ENCODE results near the gene BEND5.
A peak's percentile ranks its signal among the peaks of the same experiment; 100 is the strongest.

Gene BEND5

DNA sequence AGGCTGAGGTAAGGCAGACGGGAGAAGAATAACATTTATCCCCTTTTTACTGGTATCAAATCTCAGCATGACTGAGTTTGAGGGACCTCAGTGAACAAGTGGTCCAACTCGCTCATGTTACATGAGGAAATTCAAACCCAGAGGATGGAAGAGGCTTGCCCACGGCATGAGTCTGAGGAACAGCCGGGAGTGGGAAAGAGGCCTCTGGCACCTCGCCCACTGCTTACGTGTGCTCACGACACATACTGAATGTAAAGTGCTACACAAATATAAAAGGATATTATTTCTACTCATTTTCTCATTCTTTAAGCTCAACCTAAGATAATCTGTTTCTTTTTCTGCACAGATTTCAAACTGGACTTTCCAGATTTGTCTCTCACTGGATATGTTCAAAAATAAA, 14.7 kb downstream of the BEND5 start:
- DNase-seq = peak; percentile 51

DNA sequence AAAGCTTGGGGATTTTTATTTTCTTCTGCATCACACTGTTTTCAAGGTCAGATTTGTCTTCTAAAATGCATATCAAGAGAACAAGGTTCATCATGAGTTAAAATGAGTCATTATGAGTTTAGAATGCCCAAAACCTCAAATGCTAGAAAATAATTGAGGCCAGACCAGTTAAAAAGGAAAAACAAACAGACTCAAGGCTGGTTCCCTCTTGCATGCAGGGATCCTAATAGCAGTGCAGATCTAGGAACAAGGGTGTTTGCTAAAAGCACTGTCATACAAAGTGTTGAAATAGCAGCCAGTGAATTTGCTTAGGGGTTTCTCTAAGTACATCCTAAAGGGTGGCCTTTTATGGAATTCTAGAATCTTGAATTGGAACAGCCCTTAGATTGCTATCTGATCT, 15.3 kb downstream of the BEND5 start:
- DNase-seq = no peak

DNA sequence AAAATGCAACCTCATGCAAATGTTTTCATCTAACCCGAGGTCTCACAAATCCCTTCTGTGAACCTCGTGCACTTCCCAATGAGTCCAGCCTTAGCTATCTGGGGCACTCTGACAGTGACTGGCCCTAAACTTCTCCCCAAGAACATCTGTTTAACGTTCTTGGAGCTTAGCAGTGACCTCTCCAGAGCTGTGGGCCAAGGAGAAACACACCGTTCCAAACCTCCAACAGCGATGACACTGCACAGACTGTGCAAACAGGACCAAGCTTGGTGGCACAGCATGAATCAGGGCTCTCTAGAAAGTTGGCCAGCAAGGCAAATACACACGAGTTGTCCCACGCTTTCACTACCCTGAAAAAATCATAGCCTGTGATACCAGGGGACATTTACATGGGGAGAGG, 15.8 kb downstream of the BEND5 start:
- no peak for DNase-seq

DNA sequence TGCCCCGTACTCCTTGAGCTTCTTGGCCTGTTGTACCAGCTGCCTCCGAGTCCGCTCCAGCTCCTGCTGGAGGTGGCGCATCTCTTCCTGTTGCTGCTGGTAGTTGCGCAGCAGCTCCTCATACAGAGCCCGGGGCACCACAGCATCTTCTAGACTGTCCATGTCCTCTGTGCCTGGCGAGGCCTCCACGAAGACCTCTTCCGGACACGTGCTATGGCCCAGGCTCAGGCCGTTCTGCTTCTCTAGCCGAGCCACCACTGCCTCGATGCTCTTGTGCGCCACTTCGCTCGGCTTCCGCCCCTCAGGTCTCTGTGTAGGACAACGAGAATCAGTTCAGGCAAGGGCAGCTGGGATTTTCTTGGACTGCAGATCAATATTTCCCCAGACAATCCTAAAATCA, 17.7 kb downstream of the BEND5 start:
- no peak for DNase-seq

DNA sequence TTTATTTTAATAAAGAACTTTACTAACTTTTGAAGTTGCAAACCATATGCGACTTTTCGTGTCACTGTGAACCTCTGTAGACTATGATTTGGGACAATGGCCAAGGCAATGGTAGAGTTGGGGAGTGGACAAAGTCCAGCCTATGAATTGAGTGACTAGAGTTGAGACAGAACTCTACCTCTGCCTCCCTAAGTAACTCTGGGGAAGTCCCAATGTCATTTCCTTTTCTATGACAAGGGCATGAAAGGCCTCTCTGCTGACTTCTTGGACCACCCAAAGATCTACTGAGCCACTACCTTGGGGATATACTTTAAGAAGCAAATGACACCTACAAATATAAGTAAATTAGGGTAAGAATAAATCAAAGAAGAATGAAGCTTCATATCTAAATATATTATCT, 19.3 kb downstream of the BEND5 start:
- DNase-seq = no peak

DNA sequence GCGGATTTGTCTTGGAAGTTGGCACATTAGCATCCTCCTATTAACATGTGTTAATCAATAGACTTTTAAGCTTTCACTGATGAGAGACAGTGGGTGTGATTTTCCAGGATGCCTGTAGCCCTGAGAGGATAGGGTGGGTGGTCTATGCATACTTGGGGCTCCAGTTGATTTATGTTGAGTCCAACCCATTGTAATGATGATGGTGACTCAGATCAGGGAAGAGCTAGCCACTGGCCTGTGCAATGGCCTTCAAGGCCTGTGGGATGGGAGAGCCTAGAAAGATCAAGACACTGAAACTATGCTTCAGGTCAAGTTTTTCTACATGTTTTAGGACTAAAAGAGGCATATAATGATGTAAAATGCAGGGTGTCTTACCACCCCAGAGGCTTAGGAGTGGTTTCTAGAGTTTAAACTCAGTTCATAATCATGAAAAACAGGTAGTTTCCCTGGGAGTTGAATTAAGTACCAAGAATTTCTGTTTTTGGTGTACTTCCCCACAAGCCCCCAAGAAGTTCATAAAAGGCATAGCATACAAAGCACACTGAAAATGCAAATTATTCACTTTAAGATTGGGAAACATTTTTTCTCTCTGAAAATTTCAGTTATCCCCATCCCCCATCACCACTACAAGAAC, 19.9 kb downstream of the BEND5 start:
- no peak for DNase-seq

DNA sequence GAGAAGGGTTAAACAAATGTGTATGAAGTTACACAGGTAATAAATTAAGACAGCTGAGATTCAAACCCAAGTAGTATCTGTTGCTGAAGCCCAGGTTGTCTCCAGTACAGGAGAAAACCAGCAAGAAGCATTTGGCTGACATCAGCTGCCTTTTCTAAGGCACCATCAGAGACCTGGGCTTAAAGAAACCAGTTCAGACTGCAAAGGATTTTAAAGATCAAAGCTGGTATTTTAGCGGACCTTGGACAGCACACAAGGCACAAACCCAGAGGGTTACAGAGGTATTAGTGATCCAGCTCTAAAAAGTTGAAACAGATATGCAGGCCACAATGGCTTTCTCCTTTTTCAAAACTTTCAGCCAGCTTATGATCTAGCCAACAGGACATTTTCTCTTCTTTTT, 23.4 kb downstream of the BEND5 start:
- DNase-seq = no peak

DNA sequence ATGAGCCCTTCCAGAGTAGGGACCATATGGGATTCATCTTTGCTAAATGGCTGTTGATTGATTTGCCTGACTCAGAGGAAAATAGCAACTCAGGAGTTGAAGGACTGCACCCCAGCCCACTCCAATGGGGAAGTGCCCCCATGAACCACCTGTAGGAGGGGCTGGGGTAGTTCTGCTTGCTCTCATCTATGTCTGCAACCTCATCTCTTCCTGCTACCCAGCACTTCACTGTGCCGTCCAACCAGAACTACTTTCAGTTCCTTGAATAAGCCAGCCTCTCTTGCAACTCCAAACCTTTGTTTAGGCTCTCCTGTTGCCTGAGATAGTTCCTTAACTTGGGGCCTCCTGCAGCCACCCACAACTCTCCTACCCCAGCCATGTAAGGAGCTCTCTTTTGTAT, 26.6 kb downstream of the BEND5 start:
- no peak for DNase-seq

DNA sequence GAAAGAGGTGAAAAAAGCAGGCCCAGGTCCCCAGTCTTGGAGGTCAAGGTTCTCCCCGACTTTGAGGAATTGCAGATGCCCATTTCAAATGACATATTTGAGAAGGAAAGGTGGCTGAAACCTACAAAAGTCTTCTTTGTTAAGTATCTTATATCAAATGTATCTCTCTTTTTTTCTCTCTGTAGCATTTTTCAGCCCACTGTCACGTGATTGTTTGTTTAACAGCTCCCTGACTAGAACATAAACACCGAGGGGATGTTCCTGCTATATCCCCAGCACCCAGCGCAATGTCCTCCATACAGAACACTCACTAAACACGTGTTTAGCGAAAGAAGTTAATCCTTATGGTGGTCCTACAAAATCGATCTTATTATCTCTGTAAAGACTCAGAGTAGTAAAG, 27.6 kb downstream of the BEND5 start:
- DNase-seq = no peak

DNA sequence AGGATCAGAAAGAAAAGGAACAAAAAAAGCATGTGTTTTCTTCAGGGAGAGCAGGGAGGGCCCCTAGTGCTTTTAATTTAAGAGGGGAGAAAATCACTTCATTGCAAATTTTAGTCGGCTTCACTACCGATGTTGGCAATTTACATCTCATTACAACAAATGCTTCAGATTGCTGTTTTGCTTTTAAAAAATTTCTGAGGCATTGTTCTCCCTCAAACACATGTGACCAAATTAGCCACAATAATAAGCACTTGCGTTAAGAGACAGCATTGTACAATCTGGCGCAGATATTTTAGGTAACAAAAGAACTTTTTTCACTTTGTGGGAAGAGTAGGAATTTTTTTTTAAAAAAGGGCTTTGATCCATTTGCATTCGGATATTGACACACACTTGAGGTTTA, 29.8 kb downstream of the BEND5 start:
- DNase-seq = no peak

DNA sequence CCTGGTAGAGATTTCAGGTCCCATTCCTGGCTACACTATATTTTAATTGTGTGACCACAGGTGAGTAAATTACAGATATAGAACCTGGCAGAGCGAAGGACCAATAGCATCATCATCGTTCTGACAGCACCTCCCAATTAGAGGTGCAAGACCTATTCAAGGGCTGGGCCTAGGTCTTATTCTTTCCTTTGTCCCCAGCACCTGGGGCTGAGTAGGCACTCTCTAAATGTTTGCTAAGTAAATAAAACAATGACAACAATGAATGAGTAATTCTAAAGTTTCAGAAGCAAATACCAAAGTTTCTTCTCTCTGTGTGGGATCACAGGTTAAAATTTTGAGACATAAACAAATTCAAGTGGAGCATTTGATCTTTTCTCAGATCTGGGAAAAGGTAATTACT, 32.7 kb downstream of the BEND5 start:
- DNase-seq = no peak

DNA sequence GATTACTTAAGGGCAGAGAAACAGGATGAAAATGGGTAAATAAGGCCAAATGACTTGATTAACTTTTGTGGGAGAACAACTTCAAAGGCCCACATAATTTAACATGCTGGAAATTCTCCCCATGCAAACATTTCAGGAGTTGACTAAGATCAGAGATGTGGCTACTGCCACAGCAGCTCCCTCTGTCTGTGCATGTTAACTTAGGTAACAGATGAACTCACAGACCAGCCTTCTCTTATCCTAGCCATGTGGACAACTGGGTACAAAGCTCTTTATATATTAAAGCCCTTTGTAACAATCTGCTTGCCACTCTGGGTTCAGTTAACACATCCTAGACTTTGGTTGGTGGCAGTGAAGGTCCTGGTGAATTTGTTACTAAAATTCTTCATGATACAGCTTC, 33.2 kb downstream of the BEND5 start:
- DNase-seq = no peak

DNA sequence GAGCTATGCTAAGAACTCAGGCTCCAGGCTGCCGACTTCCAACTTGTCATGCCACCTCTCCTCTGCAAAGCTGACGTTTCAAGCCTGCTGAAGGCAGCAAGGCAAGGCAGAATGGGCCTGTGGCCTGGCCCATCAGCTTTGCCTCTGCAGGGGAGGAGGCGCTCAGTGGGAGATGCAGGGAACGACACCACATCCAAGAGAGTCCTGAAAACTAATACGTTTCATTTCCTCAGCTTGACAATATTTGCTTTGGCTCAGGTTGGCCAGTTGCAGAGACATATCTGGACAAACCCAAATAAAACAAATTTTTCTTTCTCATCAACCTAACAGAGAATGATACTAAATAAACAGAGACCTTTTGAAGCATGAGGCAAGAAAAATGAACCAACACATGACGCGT, 35.3 kb downstream of the BEND5 start:
- DNase-seq = peak; percentile 95

DNA sequence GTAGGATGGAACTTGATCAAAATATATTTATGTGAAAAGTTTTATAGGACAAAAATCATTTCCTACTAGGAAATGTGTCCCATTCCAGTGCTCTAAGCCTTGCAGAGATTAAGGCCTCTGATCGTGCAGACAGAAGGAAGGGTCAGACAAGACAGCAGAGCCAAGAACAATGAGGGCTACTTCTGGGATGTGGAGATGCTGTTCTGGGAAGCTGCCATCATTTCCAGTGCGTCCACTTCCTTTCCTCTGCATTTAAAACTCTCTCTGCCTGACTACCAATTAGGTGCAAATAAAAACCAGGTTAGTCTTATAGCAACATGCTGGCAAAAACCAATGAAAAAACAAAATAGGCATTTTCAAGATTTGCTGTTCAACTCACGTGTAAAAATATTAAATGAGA, 36.1 kb downstream of the BEND5 start:
- DNase-seq = no peak

DNA sequence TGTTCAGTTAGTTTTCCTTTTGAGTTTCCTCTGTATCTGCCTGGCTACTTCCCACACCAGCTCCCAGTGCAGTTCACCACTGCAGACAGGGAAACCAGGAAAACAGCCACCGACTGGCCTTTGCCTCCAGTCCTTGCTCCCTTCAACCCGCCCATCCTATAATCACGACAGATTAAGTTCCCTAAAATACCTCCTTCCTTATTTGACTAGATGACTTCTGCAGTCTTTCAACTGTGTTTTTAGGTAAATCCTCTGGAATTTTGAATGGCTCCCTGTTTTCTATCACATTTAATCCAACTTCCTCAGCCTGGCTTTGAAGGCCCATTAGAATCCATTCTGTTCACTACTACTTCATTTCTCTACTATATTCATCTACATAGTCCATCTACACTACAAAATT, 37.6 kb downstream of the BEND5 start:
- no peak for DNase-seq

DNA sequence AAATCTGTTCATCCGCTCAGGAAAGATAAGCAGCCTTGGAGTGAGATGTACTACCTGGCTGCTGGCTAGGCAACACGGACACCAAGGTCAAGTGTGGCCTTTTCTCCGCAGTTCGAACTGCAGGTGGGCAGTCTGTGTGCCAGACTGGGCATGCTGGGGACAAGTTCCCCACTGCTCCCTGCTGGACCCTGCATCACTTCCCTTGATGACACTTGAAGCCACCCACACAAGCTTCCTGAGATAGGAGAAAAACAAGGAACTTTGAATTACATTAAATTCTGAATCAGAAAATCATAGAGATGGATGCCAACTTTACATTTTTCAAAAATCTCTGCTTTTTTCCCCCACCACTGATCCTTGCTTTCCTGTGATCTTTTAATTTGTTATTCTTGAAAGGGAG, 38.3 kb downstream of the BEND5 start:
- DNase-seq = no peak

DNA sequence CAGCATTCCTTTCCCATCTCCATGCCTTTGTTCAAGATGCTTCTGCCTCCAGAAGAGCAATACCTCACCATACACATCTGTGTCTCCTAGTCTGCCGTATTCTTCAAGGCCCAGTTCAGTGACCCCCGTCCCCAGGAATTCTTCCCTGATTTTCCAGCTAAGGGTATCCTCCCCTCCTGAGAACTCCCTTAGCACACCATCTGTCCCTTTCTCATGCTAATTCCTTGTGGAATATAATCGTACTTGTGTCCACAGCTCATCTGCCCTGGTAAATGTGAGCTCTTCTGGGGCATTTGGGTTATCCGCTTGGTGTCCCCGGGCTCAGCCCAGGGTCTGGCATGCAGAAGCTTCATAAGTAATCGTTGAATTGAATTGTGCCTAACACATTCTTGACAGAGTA, 40.9 kb downstream of the BEND5 start:
- no peak for DNase-seq

DNA sequence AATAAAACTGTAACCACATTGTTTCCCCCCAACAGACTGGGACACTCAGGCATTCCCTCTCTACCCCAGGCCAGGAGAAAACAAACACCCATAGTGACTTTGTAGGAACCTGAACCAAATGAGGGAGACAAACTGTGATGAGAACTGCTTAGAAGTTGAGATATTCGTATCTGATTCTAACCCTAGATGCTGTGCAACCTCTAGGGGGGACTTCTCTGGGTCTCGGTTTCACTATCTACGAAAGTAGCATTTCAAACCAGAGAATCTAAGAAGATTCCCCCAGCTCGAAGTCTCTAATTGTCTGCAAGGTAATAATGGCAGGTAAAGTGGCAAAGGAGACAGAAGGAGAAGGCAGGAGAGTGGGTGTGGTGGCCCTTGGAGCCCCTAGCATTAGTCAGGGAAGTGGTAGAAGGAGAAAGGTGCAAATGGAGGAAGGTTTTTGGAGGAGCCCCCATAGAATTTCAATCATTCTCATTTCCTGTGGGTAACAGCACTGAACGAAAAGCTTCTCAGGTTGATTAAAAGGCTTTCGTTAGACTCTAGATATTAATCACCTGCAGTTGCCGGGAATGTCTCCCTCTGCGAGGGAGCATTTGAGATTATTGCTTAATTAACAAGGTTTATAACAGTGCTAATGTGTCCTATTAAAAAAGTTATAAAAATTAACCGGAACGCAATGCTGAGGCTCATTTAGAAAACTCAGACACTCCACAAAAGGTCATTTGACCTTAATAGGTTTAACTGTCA, 46.4 kb downstream of the BEND5 start:
- DNase-seq = no peak

DNA sequence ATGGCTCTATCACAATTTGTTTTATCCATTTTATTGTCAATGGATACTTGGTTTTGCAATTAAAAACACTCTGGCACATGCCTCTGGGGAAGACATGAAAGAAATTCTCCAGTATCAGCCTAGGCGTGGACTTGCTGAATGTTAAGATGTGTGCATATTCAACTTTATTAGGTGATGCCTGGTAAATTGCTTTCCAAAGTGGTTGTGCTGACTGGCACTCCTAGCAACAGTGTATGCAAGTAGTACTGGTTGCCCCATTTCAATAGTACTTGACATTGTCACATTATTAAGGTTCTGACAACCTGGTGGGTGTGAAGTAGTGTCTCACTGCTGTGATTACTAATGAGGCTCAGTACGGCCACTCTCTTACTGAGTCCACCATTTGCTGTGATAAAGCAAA, 48.1 kb downstream of the BEND5 start:
- no peak for DNase-seq

DNA sequence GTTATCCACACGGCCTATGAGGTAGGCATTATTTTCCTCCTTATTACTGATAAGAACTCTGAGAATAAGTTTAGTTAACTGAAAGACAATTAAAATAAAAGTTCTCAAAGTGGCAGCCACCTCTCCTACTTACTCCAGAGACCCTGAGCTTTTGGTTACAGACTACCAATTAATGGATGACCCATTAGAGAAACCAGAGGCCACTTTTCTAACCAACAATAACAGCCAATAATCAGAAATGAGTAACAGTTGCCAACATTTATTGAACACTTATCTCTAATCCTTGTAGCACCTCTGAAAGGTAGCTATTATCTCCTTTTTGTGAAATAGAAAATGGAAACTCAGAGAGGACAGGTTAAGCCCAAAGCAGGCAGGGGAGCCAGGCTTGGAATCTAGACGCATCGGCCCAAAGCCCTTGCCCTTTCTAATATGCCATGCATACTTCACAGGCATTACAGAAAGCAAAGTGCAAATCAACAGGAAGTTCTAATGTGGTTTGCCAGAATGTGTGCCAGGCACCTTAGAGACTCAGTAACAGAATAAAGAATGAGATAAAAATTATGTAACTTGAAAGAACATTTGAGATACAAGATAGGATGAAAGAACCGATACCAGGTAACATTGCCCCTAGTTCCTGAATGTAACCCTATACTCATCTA, 50.0 kb downstream of the BEND5 start:
- no peak for DNase-seq

DNA sequence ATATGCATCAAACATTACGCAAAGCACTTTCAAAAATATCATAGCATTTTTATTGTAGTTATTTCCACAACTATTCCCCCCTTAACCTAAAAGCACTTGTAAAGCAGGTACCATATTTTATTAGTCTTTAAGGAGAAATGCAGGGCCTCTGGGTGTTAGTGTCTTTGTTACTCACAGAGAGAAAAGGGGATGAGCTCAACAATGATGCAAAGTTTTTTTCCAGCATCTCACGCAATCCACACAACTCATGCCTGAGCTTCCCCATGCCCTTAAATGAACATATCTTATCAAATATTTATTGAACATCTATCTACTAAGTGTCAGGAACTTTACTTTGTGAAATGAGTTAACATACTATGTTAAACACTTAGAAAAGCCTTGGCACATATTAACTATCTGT, 50.6 kb downstream of the BEND5 start:
- no peak for DNase-seq

DNA sequence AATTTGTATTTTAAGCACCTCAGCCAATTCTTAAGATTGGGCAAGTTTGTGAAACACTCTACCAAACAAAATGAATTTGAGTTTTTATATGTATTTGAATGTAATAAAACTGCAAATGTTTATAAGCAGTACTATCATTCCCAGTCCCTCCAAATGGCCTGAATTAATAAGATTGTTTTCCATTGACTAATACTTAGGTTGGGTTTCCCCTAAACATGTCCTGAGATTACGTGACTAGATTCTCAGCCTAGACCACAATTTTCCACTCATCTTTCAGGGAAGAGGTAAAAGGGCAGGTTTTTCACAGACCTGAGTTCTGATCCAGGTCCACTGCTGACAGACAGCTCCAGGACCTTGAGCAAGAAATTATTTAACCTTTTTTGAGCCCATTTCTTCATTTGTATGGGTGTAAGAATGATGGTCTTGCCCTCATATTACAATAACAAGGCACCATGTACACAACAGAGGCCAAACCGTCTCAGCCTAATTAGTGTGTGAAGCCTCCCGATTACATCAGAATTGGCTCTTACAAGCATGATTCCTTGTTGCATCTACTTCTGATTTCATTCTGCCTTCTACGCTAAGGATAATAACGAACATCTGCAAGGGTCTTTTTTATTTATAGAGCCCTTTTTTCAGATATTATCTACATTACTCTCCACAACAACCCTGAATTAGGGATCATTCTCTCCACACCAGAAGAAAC, 51.2 kb downstream of the BEND5 start:
- no peak for DNase-seq

DNA sequence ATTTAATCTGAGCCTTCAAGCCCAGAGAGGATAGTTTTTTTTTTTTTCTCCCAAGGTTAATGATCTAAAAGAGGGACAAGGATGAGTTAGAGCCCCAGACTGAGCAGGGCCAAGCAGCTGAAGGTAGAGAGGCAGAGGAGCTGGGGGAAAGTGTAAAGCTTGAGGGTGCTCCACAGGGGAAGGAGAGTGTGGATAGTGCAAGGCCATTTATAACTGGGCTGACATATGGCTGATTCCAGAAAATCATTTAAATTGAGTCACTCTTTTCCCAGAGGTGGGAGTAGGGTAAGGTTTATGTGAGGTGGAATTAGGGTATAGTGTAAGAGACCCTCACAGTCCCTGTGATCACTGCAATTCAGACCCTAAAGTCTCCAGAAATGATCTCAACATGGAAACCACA, 55.8 kb downstream of the BEND5 start:
- DNase-seq = no peak

DNA sequence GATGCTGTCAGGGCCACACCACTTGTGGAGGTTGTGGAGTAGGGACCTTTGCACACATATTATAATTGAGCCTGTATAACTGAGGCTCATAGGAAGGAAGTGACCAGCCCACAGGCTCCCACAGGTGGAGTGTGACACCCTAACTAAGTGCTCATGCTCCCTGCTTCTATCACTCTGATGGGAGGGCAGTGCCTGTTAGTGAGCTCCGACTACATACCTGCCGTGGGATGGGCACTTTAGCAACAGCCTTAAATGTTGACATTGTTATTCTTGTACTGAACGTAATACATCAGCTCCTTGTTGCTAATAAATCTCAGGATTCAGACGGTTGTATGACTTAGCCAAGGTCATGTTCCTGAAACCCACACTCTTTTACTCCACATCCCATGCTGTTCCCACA, 58.0 kb downstream of the BEND5 start:
- DNase-seq = no peak
